PFSK-1 (cell line): ENCODE data around the gene SLC39A11.

Source experiments
- POLR2AphosphoS5 ChIP-seq: IDR thresholded peaks from 2 replicates; pipeline ENCODE4 v1.6.1; 2012; ENCODE audit warnings: low read depth, mild to moderate bottlenecking, control low read depth, low read length, moderate library complexity
- SIN3A ChIP-seq: IDR thresholded peaks from 2 replicates; pipeline ENCODE4 v1.6.1; 2012; ENCODE audit warnings: mild to moderate bottlenecking, low read length, moderate library complexity, borderline replicate concordance; ENCODE audit not compliant: insufficient read depth
- TAF1 ChIP-seq: IDR thresholded peaks from 2 replicates; pipeline ENCODE4 v1.6.1; 2012; ENCODE audit warnings: low read length, control low read depth, borderline replicate concordance; ENCODE audit not compliant: insufficient read depth
- TF ChIP-seq, protein P1 (sequence below), 2 experiments: IDR thresholded peaks; 2 replicates each; pipeline versions ENCODE4 v1.6.1 to v1.8.0; 2011 to 2012; ENCODE audit warnings: low read depth in 2 of 2, low read length in 2 of 2, control low read depth in 1 of 2, inconsistent platforms in 1 of 2, mild to moderate bottlenecking in 1 of 2, moderate library complexity in 1 of 2; ENCODE audit not compliant: insufficient read depth in 1 of 2

- TF ChIP-seq, protein P1, sequence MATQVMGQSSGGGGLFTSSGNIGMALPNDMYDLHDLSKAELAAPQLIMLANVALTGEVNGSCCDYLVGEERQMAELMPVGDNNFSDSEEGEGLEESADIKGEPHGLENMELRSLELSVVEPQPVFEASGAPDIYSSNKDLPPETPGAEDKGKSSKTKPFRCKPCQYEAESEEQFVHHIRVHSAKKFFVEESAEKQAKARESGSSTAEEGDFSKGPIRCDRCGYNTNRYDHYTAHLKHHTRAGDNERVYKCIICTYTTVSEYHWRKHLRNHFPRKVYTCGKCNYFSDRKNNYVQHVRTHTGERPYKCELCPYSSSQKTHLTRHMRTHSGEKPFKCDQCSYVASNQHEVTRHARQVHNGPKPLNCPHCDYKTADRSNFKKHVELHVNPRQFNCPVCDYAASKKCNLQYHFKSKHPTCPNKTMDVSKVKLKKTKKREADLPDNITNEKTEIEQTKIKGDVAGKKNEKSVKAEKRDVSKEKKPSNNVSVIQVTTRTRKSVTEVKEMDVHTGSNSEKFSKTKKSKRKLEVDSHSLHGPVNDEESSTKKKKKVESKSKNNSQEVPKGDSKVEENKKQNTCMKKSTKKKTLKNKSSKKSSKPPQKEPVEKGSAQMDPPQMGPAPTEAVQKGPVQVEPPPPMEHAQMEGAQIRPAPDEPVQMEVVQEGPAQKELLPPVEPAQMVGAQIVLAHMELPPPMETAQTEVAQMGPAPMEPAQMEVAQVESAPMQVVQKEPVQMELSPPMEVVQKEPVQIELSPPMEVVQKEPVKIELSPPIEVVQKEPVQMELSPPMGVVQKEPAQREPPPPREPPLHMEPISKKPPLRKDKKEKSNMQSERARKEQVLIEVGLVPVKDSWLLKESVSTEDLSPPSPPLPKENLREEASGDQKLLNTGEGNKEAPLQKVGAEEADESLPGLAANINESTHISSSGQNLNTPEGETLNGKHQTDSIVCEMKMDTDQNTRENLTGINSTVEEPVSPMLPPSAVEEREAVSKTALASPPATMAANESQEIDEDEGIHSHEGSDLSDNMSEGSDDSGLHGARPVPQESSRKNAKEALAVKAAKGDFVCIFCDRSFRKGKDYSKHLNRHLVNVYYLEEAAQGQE (IDR thresholded peaks at IDR 0.05; ENCODE audit: insufficient read depth in 1 of 2, low read depth in 2 of 2, low read length in 2 of 2), result no peak
- no peak for TF ChIP-seq POLR2AphosphoS5
- TF ChIP-seq SIN3A, result no peak
- no peak for TF ChIP-seq TAF1
Measured at GRCh38 chr17:73031472-73031871, 61.0 kb downstream of the SLC39A11 start.
